H9 (cell line): ENCODE results near the gene PRKCA. TPM values are rescaled to one million over a fixed set of nuclear protein-coding genes. Genes with fewer than 3 reads are reported as not detected.

Experiments used
- DNase-seq: peaks from one replicate; pipeline ENCODE4 v3.0.0-alpha.2; 2017
- H2AFZ ChIP-seq: one replicate; pipeline ENCODE4 v1.6.1; 2013; ENCODE audit warnings: mild to moderate bottlenecking, low read length, control low read depth, moderate library complexity
- H2AK5ac ChIP-seq: 2 replicates; pipeline ENCODE4 v1.6.1; 2013; ENCODE audit warnings: low read length, control low read depth, mixed read lengths; ENCODE audit not compliant: insufficient read length
- H2BK120ac ChIP-seq: one replicate; pipeline ENCODE4 v1.6.1; 2013; ENCODE audit warnings: low read depth, mild to moderate bottlenecking, low read length, control low read depth, inconsistent platforms; ENCODE audit not compliant: poor library complexity, severe bottlenecking
- H2BK12ac ChIP-seq: 2 replicates; pipeline ENCODE4 v1.6.1; 2013; ENCODE audit warnings: low read length, control low read depth, mixed read lengths, low read depth; ENCODE audit not compliant: insufficient read length
- H2BK15ac ChIP-seq: 2 replicates; pipeline ENCODE4 v1.6.1; 2013; ENCODE audit warnings: low read depth, low read length, control low read depth
- H2BK20ac ChIP-seq: one replicate; pipeline ENCODE4 v1.6.1; 2013; ENCODE audit warnings: low read depth, mild to moderate bottlenecking, low read length, control low read depth, inconsistent platforms; ENCODE audit not compliant: poor library complexity, severe bottlenecking
- H2BK5ac ChIP-seq: 2 replicates; pipeline ENCODE4 v1.6.1; 2013; ENCODE audit warnings: low read length, control low read depth, mixed read lengths; ENCODE audit not compliant: insufficient read length
- H3K14ac ChIP-seq: 2 replicates; pipeline ENCODE4 v1.6.1; 2013; ENCODE audit warnings: low read length, control low read depth; ENCODE audit not compliant: insufficient read depth
- H3K18ac ChIP-seq: 2 replicates; pipeline ENCODE4 v1.6.1; 2013; ENCODE audit warnings: low read depth, mild to moderate bottlenecking, mixed read lengths, low read length, control low read depth; ENCODE audit not compliant: insufficient read length
- H3K23ac ChIP-seq: 2 replicates; pipeline ENCODE4 v1.6.1; 2013; ENCODE audit warnings: low read length, control low read depth, mixed read lengths, low read depth; ENCODE audit not compliant: insufficient read length
- H3K23me2 ChIP-seq: 2 replicates; pipeline ENCODE4 v1.6.1; 2013; ENCODE audit warnings: low read depth, mild to moderate bottlenecking, mixed read lengths, low read length, control low read depth; ENCODE audit not compliant: insufficient read length, poor library complexity, severe bottlenecking
- H3K27ac ChIP-seq: 2 replicates; pipeline ENCODE4 v1.5.1; 2013; ENCODE audit warnings: low read length, control low read depth, mixed read lengths, low read depth; ENCODE audit not compliant: insufficient read length
- H3K27me3 ChIP-seq: 2 replicates; pipeline ENCODE4 v1.6.1; 2013; ENCODE audit warnings: low read length, control low read depth, inconsistent platforms; ENCODE audit not compliant: insufficient read depth
- H3K4ac ChIP-seq: 2 replicates; pipeline ENCODE4 v1.6.1; 2013; ENCODE audit warnings: low read depth, mild to moderate bottlenecking, control low read depth, inconsistent platforms, low read length, moderate library complexity
- H3K4me1 ChIP-seq: 2 replicates; pipeline ENCODE4 v1.6.1; 2013; ENCODE audit warnings: low read length, control low read depth, inconsistent platforms; ENCODE audit not compliant: insufficient read depth
- H3K4me2 ChIP-seq: 2 replicates; pipeline ENCODE4 v1.6.1; 2013; ENCODE audit warnings: low read length, control low read depth, mixed read lengths; ENCODE audit not compliant: insufficient read length, insufficient read depth
- H3K56ac ChIP-seq: 2 replicates; pipeline ENCODE4 v1.6.1; 2013; ENCODE audit warnings: low read depth, mild to moderate bottlenecking, mixed read lengths, low read length, control low read depth; ENCODE audit not compliant: insufficient read length
- H3K79me1 ChIP-seq: 2 replicates; pipeline ENCODE4 v1.6.1; 2013; ENCODE audit warnings: low read depth, mild to moderate bottlenecking, moderate library complexity, low read length, control low read depth, inconsistent platforms; ENCODE audit not compliant: insufficient read depth, poor library complexity, severe bottlenecking
- H3K79me2 ChIP-seq: 2 replicates; pipeline ENCODE4 v1.6.1; 2013; ENCODE audit warnings: low read length, control low read depth, inconsistent platforms; ENCODE audit not compliant: insufficient read depth
- H3K9ac ChIP-seq: 2 replicates; pipeline ENCODE4 v1.6.1; 2013; ENCODE audit warnings: low read length, control low read depth, mixed read lengths; ENCODE audit not compliant: insufficient read length; ENCODE audit errors: extremely low read depth
- H3K9me3 ChIP-seq: one replicate; pipeline ENCODE4 v1.6.1; 2013; ENCODE audit warnings: low read depth, low read length, inconsistent platforms; ENCODE audit not compliant: control insufficient read depth
- H3T11ph ChIP-seq: one replicate; pipeline ENCODE4 v1.6.1; 2013; ENCODE audit warnings: mild to moderate bottlenecking, low read length, control low read depth, inconsistent platforms
- H4K20me1 ChIP-seq: one replicate; pipeline ENCODE4 v1.6.1; 2013; ENCODE audit not compliant: control insufficient read depth, insufficient read length, insufficient read depth
- H4K5ac ChIP-seq: 2 replicates; pipeline ENCODE4 v1.6.1; 2013; ENCODE audit warnings: low read depth, mild to moderate bottlenecking, mixed read lengths, low read length, control low read depth; ENCODE audit not compliant: insufficient read length
- H4K8ac ChIP-seq: replicated peaks from 2 replicates; pipeline ENCODE4 v1.6.1; 2013; ENCODE audit warnings: low read length, control low read depth, mixed read lengths, low read depth; ENCODE audit not compliant: insufficient read length
- H4K91ac ChIP-seq: 2 replicates; pipeline ENCODE4 v1.6.1; 2013; ENCODE audit warnings: low read depth, mild to moderate bottlenecking, moderate library complexity, mixed read lengths, low read length, control low read depth; ENCODE audit not compliant: insufficient read length
- H3K27ac Mint-ChIP-seq, 3 experiments: 2 replicates in 2 of 3; 3 replicates in 1 of 3; pipeline ENCODE4 v1.8.0; 2020 to 2021; ENCODE audit warnings: mixed read lengths in 3 of 3, mild to moderate bottlenecking in 1 of 3, moderate library complexity in 1 of 3
- H3K27me3 Mint-ChIP-seq: 2 replicates; pipeline ENCODE4 v1.8.0; 2021; ENCODE audit warnings: low read depth, mild to moderate bottlenecking, moderate library complexity, mixed read lengths
- H3K36me3 Mint-ChIP-seq, 3 experiments: 2 replicates in 2 of 3; 3 replicates in 1 of 3; pipeline ENCODE4 v1.8.0; 2020 to 2021; ENCODE audit warnings: low read depth in 3 of 3, mixed read lengths in 3 of 3; ENCODE audit not compliant: insufficient read depth in 1 of 3
- H3K4me1 Mint-ChIP-seq, 2 experiments: 2 replicates each; pipeline ENCODE4 v1.8.0; 2020; ENCODE audit warnings: mixed read lengths in 2 of 2
- H3K4me3 Mint-ChIP-seq, 2 experiments: 2 replicates in 1 of 2; 3 replicates in 1 of 2; pipeline ENCODE4 v1.8.0; 2020 to 2021; ENCODE audit warnings: mild to moderate bottlenecking in 2 of 2, mixed read lengths in 2 of 2, moderate library complexity in 1 of 2
- H3K9me3 Mint-ChIP-seq, 2 experiments: 2 replicates in 1 of 2; 3 replicates in 1 of 2; pipeline ENCODE4 v1.8.0; 2020; ENCODE audit warnings: mild to moderate bottlenecking in 2 of 2, mixed read lengths in 2 of 2, moderate library complexity in 1 of 2
- CTCF ChIP-seq: fragments of 200-600 bp; sonication (generic); conservative IDR thresholded peaks from 3 replicates; pipeline ENCODE4 v1.8.0; 2021; ENCODE audit warnings: antibody characterized with exemption, mild to moderate bottlenecking
- WGBS: extraction: QIAGEN DNeasy Blood & Tissue Kit; methylation state at CpG from one replicate; pipeline ENCODE4 v1.1.7; 2013; ENCODE audit warnings: missing lambda C conversion rate, low lambda C conversion rate, mixed read lengths; ENCODE audit not compliant: insufficient read length; ENCODE audit errors: extremely low coverage; 5-methylcytosine and 5-hydroxymethylcytosine counted together
- total RNA-seq: library from RNA; stranded (reverse); gene quantifications from 2 replicates; pipeline ENCODE4 v1.2.1, GENCODE V29; 2021

The PRKCA gene
- total RNA-seq, 1 experiment from 2014 or later = 10.5 TPM

DNA sequence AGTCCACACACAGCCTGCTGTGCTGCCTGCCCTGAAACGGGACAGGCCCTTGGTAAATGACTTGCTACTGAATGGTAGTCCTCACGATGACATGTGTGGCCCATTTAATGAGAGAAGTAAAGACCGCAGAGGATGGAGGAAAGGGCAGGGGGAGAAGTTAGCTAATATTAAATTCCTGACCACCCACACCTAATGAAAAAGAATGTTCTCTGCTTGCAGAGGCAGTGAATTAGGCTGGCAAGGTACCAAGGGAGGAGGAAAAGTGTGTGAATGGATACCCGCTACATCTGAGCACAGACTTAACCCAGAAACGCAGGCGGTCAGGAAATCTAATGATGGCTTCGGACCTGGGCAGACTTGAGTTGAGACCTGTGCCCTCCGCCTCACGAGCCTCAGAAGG, 141.2 kb downstream of the PRKCA start:
- no peaks in the 10 kb centered on the region for H4K20me1 ChIP-seq

More for the DNA sequence above, 141.2 kb downstream of the PRKCA start:
- Histone ChIP-seq H3K27me3 (no peaks in the 10 kb centered on the region; the same call in 1 of the 2 replicates), H3K4me2 (no peak overlapping the region), H2BK120ac (no peak overlapping the region), H2AK5ac (no peak overlapping the region), H3K14ac (no peak overlapping the region), H2BK5ac (no peak overlapping the region), H3K4me1 (0 out of 2 replicates have a peak, but pooled peaks cover 2% of the 10 kb centered on the region), H2BK15ac (no peak overlapping the region), H3K23ac (no peak overlapping the region), H4K91ac (no peak overlapping the region), H2AFZ (no peak overlapping the region), H3K9me3 (no peaks in the 10 kb centered on the region), H3K23me2 (no peaks in the 10 kb centered on the region), H2BK20ac (no peak overlapping the region), H3K79me2 (no peaks in the 10 kb centered on the region), H3K56ac (no peak overlapping the region), H3K79me1 (no peaks in the 10 kb centered on the region), H4K8ac (no peak overlapping the region), H3T11ph (no peak overlapping the region), H3K27ac (no peak overlapping the region), H3K4ac (no peak overlapping the region), H3K18ac (no peak overlapping the region), H2BK12ac (no peak overlapping the region), H4K5ac (no peak overlapping the region), H3K9ac (no peak overlapping the region)
- DNase-seq = no peak
- H3K36me3 Mint-ChIP-seq = no peaks in the 10 kb centered on the region
- H3K27ac Mint-ChIP-seq = peak overlapping the region in 1 of 3 experiments; percentile 10; a peak in 1 of 7 replicates
- H3K9me3 Mint-ChIP-seq = no peaks in the 10 kb centered on the region
- no peaks in the 10 kb centered on the region for H3K27me3 Mint-ChIP-seq
- peaks cover 7 to 12% of the 10 kb centered on the region in 2 experiments for H3K4me1 Mint-ChIP-seq
- no peak overlapping the region for H3K4me3 Mint-ChIP-seq
- no CpG with 5 or more reads among the region's 9 CpGs for WGBS
- no peak for TF ChIP-seq CTCF
